Measurements from ENCODE around the gene PTGS1.

The PTGS1 gene

DNA sequence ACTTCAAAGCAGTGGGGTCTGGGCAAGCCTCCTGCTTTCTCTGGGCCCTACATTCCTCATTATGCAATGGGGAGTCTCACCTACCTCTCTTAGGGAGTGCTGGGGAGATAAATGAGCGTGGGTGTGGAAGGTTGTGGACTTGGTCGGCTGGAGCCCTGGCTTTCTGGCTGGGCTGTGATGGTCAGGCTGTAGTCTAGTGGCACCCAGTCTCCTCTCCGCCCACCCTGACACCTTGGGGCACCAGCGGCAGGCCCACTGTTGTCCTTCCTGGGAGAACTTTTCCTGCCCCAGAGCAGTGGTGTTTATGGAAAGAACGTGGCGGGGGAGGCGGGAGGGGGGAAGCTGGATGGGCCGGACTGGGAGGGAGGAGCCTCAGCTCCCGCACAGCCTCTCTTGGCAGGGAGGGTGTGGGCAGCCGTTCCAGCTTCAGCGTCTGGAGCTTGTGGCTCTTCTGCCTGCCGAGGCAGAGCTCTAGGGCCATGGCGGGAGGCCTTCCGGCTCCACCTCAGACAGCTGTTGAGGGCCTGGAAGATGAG is 4.1 kb downstream of the PTGS1 start:
- no peak for DNase-seq (ENCODE audit: low read depth)

DNA sequence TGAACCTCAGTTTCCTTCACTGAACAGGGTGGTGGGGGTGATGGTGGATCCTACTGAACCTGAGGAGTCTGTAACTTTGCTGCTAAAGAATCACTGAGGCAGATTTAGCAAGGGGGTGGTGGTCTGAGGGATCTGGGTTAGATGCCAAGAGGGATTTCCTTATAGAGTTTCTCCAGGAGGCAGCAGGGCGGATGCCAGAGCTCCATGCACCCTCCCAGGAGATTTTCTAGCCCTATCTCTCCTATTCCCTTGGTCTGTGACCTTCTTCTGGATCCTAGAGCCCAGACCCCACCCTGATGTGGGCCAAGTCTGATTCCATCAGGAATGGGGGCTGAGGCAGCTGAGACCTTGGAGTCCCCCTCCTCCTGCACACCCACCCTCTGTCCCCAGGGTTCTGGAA is 6.0 kb downstream of the PTGS1 start:
- DNase-seq (ENCODE audit: low read depth): no peak

DNA sequence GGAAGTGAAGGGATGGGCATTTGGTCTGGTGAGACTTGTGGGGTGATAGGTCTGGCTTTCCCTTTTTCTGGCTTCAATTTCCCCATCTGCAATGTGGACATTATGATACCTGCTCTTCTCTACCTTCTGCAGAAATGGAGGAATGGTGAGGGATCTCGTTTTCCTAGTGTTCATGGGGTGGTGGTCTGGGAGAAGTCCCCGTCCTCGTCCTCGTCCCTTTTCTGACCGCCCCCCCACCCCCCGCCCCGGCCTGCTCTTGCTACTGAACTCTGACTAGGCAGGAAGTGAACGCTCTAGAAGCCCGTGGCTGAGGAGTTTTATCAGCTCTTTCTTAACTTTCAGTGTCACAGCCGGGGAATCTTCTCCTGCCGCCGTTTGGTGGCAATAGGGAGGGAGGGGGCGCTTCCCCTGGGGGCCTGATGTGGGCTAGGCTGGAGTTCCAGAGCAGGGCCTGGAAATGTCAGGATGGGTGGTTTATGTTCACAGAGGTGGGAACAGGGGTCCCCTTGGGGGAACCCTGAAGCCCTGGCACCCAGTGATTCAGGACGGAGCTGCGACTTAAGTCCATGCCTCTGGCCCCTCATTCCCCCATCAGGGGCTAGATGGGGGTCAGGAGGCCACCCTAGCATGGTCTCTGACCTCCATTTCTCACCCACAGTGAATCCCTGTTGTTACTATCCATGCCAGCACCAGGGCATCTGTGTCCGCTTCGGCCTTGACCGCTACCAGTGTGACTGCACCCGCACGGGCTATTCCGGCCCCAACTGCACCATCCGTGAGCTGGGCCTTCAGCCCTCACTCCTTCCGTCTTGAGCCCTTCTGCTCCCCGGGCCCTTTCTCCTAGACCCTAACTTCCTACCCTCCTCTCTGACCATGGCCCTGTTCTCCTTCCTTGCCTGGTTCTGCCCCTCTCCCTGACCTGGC is 6.7 kb downstream of the PTGS1 start:
- no peak for DNase-seq (ENCODE audit: low read depth)

DNA sequence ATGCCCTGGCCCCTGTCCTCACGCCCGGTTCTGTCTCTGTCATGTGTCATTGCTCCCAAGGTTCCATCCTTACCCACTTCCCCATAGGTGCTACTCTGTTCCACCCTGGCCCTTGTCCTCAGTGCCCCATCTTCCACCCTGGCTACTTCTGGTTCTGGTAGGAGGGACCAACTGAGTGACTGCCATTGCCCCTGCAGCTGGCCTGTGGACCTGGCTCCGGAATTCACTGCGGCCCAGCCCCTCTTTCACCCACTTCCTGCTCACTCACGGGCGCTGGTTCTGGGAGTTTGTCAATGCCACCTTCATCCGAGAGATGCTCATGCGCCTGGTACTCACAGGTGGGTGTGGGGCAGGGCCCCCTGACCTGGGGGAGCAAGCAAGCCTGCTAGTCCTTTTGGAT is 7.4 kb downstream of the PTGS1 start:
- no peak for DNase-seq (ENCODE audit: low read depth)

DNA sequence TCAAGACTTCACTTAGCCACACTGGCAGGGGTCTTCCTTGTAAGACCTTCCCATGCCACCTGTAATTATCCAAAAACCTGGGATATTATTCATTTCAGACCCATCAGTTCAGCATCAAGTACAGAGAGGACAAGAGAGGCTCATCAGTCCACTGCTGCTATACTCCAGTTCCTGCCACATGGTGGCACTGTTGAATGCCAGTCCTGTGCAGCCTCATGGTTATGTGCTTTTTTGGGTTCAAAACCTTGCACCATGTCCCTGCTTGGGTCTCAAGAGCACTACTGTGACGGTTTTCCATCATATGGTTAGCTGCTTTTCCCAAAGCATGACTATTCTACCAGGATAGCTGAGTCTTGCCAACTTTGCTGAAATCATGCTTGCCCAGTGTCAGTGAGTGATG is 8.5 kb downstream of the PTGS1 start:
- DNase-seq (ENCODE audit: low read depth): no peak

DNA sequence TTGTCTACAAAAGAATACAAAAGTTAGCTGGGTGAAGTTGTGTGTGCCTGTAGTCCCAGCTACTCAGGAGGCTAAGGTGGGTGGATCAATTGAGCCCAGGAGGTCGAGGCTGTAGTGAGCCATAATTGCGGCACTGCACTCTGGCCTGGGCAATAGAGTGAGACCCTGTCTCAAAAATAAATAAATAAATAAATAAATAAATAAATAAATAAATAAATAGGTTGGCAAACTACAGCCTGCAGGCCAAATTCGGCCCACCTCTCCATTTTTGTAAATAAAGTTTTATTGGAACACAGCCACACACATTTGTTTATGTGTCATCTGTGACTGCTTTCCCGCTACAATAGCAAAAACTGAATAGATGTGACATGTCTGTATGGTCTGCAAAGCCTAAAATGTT is 9.5 kb downstream of the PTGS1 start:
- DNase-seq (ENCODE audit: low read depth): no peak

DNA sequence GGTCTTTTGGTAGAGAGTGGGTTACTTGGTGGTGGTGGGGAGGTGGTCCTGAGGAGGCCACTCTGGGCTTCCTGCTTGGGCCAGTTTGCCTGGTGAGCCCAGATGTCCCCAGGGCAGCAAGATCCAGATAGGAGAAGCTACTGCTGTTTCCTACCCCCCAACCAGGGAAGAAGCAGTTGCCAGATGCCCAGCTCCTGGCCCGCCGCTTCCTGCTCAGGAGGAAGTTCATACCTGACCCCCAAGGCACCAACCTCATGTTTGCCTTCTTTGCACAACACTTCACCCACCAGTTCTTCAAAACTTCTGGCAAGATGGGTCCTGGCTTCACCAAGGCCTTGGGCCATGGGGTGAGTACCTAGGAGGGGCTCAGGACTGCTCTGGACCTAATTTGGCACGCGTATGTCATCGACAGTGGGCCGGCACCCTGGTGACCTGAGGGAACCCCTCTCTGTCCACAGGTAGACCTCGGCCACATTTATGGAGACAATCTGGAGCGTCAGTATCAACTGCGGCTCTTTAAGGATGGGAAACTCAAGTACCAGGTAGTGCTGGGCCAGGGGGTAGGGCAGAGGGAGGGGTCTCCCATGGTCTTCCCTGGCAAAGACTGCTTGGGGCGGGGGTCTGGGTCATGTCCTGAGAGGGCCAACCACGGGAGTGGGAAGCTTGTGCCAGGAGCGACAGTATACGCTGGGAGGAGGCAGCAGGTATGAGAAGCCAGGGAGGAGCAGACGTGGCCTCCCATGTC is 10.6 kb downstream of the PTGS1 start:
- DNase-seq (ENCODE audit: low read depth): no peak

DNA sequence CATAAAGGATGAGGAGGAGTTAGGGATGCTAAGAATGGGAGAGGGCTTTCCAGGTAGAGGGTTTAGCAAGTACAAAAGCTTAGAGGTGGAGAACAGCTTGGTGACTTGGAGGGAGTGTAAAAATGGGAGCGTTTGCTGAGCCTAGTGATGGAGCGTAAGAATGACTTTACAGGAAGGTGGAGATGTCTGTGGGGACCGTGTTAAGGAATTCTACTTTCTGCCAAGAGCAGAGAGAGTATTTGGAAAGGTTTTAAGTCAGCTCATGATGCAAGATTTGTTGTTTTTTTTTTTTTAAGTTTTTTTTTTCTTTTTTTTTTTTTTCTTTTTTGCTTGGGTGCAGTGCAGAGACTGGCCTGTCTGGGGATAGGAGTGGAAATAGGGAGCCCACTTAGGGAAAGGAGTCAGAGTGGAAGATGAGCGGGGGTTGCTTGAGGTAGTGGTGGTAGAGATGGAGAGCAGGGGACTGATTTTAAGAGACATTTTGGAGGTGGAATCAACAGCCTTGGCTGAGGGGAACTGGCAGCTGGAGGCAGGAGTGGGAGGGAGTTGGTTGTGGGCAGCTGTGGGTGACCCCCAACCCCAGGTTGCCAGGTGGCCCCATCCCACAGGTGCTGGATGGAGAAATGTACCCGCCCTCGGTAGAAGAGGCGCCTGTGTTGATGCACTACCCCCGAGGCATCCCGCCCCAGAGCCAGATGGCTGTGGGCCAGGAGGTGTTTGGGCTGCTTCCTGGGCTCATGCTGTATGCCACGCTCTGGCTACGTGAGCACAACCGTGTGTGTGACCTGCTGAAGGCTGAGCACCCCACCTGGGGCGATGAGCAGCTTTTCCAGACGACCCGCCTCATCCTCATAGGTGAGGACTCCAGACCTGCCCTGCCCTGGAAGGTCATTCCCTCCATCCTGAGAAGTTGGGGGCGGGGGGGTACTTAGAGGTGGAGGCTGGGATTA is 12.4 kb downstream of the PTGS1 start:
- DNase-seq (ENCODE audit: low read depth): no peak

DNA sequence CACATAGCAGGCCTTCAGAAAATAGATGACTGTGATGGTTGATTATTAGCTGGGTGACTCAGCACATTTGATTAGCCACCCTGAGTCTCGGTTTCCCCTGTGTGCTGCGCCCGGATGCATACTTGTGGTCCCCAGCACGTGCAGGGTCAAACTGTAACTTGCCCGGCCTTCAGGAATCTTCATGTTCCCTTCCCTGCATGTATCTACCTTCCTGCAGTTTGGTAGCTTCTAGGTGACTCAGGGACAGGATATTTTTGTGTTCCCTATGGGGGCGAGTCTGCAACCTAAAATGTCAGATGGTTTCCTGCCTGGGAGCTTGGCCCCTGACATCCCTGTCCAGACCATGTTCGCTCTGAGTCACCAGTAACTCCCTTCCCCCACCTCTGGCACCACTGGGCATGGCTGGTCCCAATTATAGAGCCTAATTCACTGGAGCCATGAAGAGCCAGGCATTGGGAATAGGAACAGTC is 13.2 kb downstream of the PTGS1 start:
- peak; percentile 47 for DNase-seq (ENCODE audit: low read depth)

DNA sequence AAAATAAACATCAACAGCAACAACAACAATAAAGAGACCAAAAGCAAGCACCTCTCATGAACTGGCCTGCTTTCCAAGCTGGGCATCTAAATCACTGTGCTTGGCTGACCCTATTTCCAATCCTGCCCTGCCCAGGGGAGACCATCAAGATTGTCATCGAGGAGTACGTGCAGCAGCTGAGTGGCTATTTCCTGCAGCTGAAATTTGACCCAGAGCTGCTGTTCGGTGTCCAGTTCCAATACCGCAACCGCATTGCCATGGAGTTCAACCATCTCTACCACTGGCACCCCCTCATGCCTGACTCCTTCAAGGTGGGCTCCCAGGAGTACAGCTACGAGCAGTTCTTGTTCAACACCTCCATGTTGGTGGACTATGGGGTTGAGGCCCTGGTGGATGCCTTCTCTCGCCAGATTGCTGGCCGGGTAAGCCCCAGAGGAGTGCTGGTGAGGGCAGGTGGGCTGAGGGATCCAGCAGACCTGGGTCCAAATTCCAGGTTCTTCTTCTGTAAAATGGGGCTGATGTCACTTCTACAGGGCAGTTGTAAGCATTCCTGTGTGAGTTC is 15.6 kb downstream of the PTGS1 start:
- DNase-seq (ENCODE audit: low read depth): no peak

DNA sequence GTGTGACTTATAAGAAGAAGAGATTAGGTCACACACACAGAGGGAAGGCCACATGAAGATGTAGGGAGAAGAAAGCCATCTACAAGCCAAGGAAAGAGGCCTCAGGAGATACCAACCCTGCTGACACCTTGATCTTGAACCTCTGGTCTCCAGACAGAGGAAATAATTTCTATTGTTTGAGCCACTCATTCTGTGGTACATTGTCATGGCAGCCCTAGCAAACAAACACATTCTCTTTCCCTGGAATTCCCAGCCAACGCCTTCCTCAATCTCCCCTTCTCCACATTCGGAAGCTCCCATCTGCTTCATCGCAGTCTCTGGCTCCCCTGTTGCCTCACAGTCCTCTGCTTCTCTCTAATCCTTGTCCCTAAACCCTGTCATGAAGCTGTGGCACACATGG is 16.7 kb downstream of the PTGS1 start:
- no peak for DNase-seq (ENCODE audit: low read depth)

DNA sequence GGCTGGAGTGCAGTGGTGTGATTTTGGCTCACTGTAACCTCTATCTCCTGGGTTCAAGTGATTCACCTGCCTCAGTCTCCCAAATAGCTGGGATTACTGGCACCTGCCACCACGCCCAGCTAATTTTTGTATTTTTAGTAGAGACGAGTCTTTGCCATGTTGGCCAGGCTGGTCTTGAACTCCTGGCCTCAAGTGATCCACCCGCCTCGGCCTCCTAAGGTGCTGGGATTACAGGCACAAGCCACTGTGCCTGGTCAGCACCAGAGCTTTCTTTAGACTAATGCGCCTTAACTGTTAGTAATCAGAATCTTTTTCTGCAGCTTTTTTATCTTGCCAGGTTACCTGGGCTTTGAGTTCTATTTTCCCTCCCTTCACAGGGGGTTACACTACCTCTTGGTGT is 18.4 kb downstream of the PTGS1 start:
- no peak for DNase-seq (ENCODE audit: low read depth)

DNA sequence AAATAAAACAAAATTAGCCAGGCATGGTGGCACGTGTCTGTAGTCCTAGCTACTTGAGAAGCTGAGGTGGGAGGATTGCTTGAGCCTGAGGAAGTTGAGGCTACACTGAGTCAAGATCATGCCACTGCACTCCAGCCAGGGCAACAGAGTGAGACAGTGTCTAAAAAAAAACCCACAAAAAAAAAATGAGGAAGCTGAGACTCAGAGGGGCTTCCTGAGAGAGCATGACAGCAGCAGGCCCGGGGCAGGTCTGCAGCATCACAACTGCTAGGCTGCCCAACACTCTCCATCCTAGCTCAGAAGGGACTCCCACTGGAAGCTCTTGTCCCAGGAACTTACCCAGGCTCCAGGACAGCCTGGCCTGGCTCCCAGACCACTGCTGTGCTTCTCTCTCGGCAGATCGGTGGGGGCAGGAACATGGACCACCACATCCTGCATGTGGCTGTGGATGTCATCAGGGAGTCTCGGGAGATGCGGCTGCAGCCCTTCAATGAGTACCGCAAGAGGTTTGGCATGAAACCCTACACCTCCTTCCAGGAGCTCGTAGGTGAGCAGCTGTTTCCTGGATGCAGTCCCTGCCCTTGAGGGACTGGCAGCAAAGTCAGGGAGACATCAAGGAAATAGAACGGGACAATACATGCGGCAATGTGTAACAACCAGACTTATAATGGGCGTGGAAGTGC is 19.1 kb downstream of the PTGS1 start:
- no peak for DNase-seq (ENCODE audit: low read depth)

DNA sequence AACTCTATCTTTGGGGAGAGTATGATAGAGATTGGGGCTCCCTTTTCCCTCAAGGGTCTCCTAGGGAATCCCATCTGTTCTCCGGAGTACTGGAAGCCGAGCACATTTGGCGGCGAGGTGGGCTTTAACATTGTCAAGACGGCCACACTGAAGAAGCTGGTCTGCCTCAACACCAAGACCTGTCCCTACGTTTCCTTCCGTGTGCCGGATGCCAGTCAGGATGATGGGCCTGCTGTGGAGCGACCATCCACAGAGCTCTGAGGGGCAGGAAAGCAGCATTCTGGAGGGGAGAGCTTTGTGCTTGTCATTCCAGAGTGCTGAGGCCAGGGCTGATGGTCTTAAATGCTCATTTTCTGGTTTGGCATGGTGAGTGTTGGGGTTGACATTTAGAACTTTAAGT is 21.5 kb downstream of the PTGS1 start:
- no peak for DNase-seq (ENCODE audit: low read depth)

DNA sequence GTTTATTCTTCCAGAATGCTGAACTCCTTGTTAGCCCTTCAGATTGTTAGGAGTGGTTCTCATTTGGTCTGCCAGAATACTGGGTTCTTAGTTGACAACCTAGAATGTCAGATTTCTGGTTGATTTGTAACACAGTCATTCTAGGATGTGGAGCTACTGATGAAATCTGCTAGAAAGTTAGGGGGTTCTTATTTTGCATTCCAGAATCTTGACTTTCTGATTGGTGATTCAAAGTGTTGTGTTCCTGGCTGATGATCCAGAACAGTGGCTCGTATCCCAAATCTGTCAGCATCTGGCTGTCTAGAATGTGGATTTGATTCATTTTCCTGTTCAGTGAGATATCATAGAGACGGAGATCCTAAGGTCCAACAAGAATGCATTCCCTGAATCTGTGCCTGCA is 21.9 kb downstream of the PTGS1 start:
- DNase-seq (ENCODE audit: low read depth): no peak

DNA sequence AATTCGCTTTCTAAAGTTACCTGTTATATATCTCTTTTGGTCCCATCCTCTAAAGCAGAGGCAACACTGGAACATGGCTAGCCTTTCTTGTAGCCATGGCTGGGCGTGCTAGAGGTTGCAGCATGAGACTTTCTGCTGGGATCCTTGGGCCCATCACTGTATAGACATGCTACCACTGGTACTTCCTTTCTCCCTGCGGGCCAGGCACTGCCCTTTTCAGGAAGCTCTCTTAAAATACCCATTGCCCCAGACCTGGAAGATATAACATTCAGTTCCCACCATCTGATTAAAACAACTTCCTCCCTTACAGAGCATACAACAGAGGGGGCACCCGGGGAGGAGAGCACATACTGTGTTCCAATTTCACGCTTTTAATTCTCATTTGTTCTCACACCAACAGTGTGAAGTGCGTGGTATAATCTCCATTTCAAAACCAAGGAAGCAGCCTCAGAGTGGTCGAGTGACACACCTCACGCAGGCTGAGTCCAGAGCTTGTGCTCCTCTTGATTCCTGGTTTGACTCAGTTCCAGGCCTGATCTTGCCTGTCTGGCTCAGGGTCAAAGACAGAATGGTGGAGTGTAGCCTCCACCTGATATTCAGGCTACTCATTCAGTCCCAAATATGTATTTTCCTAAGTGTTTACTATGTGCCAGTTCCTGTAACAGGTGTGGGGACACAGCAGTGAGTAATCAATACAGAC is 22.6 kb downstream of the PTGS1 start:
- no peak for DNase-seq (ENCODE audit: low read depth)

DNA sequence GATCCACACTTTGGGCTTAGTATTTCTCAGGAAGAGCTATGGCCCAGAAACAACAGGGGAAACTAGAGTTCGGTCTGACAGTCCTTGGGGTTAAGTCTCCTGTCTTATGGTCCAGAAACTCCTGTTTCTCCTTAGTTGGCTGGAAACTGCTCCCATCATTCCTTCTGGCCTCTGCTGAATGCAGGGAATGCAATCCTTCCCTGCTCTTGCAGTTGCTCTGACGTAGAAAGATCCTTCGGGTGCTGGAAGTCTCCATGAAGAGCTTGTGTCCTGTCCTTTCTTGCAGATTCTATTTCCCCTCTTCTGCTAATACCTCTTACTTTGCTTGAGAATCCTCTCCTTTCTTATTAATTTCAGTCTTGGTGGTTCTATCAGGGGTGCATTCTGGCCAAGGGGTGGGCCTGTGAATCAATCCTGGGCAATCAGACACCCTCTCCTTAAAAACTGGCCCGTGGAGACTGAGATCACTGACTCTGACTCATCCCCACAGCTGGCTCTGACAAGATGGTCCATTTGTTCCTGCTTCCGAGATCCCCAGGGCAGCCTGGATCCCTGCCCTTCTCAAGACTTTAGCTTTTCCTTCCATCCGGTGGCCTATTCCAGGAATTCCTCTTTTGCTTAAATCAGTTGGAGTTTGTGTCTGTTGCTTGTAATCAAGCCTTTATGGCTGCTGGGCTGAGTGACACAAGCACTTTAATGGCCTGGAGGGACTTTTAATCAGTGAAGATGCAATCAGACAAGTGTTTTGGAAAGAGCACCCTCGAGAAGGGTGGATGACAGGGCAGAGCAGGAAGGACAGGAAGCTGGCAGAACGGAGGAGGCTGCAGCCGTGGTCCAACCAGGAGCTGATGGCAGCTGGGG is 23.7 kb downstream of the PTGS1 start:
- DNase-seq (ENCODE audit: low read depth): peak; percentile 71

DNA sequence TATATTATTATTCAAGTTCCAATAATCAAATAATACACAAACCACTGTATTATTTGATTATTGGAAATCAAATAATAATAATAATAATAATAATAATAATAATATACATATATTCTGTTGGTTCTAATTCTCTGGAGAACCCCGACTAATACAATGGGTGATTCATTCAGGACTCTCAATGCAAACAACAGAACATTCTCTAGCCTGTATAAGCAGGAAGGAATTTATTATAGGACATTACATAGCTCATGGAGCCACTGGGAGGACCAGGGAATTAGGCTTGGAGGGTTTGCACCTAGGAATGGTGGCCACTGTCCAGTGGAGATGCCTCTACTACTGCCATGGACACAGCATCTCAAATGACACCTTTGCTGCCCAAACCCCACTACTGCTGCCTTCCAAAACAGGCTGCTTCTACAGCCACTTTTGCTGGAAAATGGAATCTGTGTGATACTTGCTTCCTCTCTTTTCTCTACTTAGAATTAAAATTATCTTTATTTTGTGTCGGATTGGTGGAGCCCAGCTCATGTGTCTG is 25.9 kb downstream of the PTGS1 start:
- no peak for DNase-seq (ENCODE audit: low read depth)

DNA sequence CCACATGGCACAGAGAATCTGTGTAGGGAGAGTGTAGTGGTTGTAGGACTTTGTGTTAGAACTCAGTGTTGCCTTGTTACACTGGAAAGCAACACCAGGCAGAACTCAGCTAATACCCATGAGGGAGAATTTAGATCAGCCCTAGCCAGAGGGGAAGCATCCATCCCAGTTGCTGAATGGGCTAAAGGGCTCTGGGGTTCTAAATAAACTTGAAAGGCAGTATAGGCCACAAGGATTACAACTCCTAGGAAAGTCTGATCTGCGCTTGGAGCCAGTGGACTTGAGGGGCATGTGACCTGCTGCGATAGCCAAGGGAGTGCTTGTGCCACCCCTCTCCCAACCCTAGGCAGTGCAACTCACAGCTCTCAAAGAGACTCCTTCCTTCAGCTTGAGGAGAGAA is 26.9 kb downstream of the PTGS1 start:
- no peak for DNase-seq (ENCODE audit: low read depth)

All from GM04503 (cell line).